Activated naive CD4-positive, alpha-beta T cell treated with anti-CD3 and anti-CD28 coated beads for 36 hours (primary cell): ENCODE data around the gene WDFY2. TPM values are rescaled to one million over a fixed set of nuclear protein-coding genes. Genes with fewer than 3 reads are reported as not detected.

Source experiments
- CTCF ChIA-PET: fragments of 350-600 bp; sonication (Branson Sonifier 250); formaldehyde crosslinking; loops from one replicate; lab custom pipeline; 2021; ENCODE audit warnings: antibody characterized with exemption; lab: Charles Lee
- DNase-seq: peaks from one replicate; pipeline ENCODE4 v3.0.0-alpha.2; 2020
- H3K27ac Mint-ChIP-seq: one replicate; pipeline ENCODE4 v1.8.0; 2021; ENCODE audit warnings: mild to moderate bottlenecking, mixed read lengths
- H3K27me3 Mint-ChIP-seq: one replicate; pipeline ENCODE4 v1.8.0; 2021; ENCODE audit warnings: low read depth, mixed read lengths
- H3K36me3 Mint-ChIP-seq: one replicate; pipeline ENCODE4 v1.8.0; 2021; ENCODE audit warnings: low read depth, mixed read lengths
- H3K4me1 Mint-ChIP-seq: one replicate; pipeline ENCODE4 v1.8.0; 2021; ENCODE audit warnings: low read depth, mixed read lengths
- H3K4me3 Mint-ChIP-seq: one replicate; pipeline ENCODE4 v1.8.0; 2021; ENCODE audit warnings: mild to moderate bottlenecking, moderate library complexity, mixed read lengths
- H3K9me3 Mint-ChIP-seq: one replicate; pipeline ENCODE4 v1.8.0; 2021; ENCODE audit warnings: mixed read lengths
- intact Hi-C: fragments of 100-400 bp; cut with micrococcal nuclease; formaldehyde crosslinking; loops from one replicate; pipeline ENCODE4 v1.15.1; 2023
- total RNA-seq, 2 experiments: library from RNA; stranded (reverse); gene quantifications; one replicate each; pipeline ENCODE4 v1.2.3, GENCODE V29; 2021

The WDFY2 gene
- total RNA-seq, 2 experiments from 2014 or later: 8.3 to 11.3 TPM

GRCh38 chr13:51613535-51613934 is 29.3 kb downstream of the WDFY2 start:
- intact Hi-C loops: no loop called here
- Mint-ChIP-seq H3K27ac (peak overlapping the region; percentile 96), H3K4me3 (no peak overlapping the region)

GRCh38 chr13:51614350-51614786 is 30.1 kb downstream of the WDFY2 start:
- no peaks in the 10 kb centered on the region for H3K36me3 Mint-ChIP-seq
- no peaks in the 10 kb centered on the region for H3K27me3 Mint-ChIP-seq
- intact Hi-C loops: loop anchor here (1.0 to 2.0 kb wide), 7 partner anchors 20 to 188 kb away; partner anchors contain the start of gene WDFY2
- H3K9me3 Mint-ChIP-seq: no peaks in the 10 kb centered on the region
- H3K27ac Mint-ChIP-seq: peak overlapping the region; percentile 96
- CTCF ChIA-PET: interaction anchor here (0.6 to 2.4 kb wide), 5 partner anchors 29 to 183 kb away, joined by 4 to 10 read pairs (median 4); no protein-coding TSS in a partner anchor
- peak; percentile 78 for DNase-seq
- H3K4me1 Mint-ChIP-seq: peaks cover 18% of the 10 kb centered on the region
- peak overlapping the region; percentile 74 for H3K4me3 Mint-ChIP-seq

More at GRCh38 chr13:51613535-51613934, 29.3 kb downstream of the WDFY2 start:
- Mint-ChIP-seq H3K9me3 (no peaks in the 10 kb centered on the region), H3K36me3 (no peaks in the 10 kb centered on the region), H3K4me1 (peaks cover 11% of the 10 kb centered on the region), H3K27me3 (no peaks in the 10 kb centered on the region)
- CTCF ChIA-PET: interaction anchor here (1.7 to 2.4 kb wide), 2 partner anchors 28 kb away, joined by 7 to 10 read pairs; no protein-coding TSS in a partner anchor
- no peak for DNase-seq

- Mint-ChIP-seq H3K9me3 (no peaks in the 10 kb centered on the region), H3K36me3 (no peaks in the 10 kb centered on the region), H3K27me3 (no peaks in the 10 kb centered on the region), H3K4me3 (no peak overlapping the region), H3K27ac (no peak overlapping the region), H3K4me1 (peaks cover 38% of the 10 kb centered on the region)
- DNase-seq: no peak
- CTCF ChIA-PET: interaction anchor here (0.6 kb wide), 1 partner anchor 496 kb away, joined by 3 read pairs; no protein-coding TSS in a partner anchor
- intact Hi-C loops: loop anchor here (1.0 kb wide), 1 partner anchor 34 kb away; the partner anchor contains the start of gene WDFY2
Observed at GRCh38 chr13:51618626-51619025, 34.4 kb downstream of the WDFY2 start.

GRCh38 chr13:51619614-51620013 is 35.4 kb downstream of the WDFY2 start:
- Mint-ChIP-seq H3K4me1 (peaks cover 42% of the 10 kb centered on the region), H3K4me3 (no peak overlapping the region), H3K36me3 (no peaks in the 10 kb centered on the region), H3K9me3 (no peaks in the 10 kb centered on the region), H3K27me3 (no peaks in the 10 kb centered on the region), H3K27ac (no peak overlapping the region)
- peak; percentile 54 for DNase-seq
- CTCF ChIA-PET: interaction anchor here (1.2 kb wide), 1 partner anchor 181 kb away, joined by 4 read pairs; no protein-coding TSS in a partner anchor
- intact Hi-C loops: loop anchor here (1.0 kb wide), 1 partner anchor 35 kb away; the partner anchor contains the start of gene WDFY2

GRCh38 chr13:51620165-51620983 is 36.1 kb downstream of the WDFY2 start:
- peaks cover 39% of the 10 kb centered on the region for H3K4me1 Mint-ChIP-seq
- H3K27me3 Mint-ChIP-seq: no peaks in the 10 kb centered on the region
- no peaks in the 10 kb centered on the region for H3K9me3 Mint-ChIP-seq
- no peak for DNase-seq
- intact Hi-C loops: no loop called here
- H3K27ac Mint-ChIP-seq: no peak overlapping the region
- H3K36me3 Mint-ChIP-seq: no peaks in the 10 kb centered on the region
- CTCF ChIA-PET: interaction anchor here (1.2 kb wide), 1 partner anchor 180 kb away, joined by 4 read pairs; no protein-coding TSS in a partner anchor
- H3K4me3 Mint-ChIP-seq: no peak overlapping the region

GRCh38 chr13:51621602-51622001 is 37.3 kb downstream of the WDFY2 start:
- H3K27ac Mint-ChIP-seq: no peak overlapping the region
- DNase-seq: no peak
- no peaks in the 10 kb centered on the region for H3K9me3 Mint-ChIP-seq
- peaks cover 39% of the 10 kb centered on the region for H3K4me1 Mint-ChIP-seq
- H3K4me3 Mint-ChIP-seq: no peak overlapping the region
- no peaks in the 10 kb centered on the region for H3K36me3 Mint-ChIP-seq
- no peaks in the 10 kb centered on the region for H3K27me3 Mint-ChIP-seq
- intact Hi-C loops: no loop called here
- CTCF ChIA-PET: no interaction called here

GRCh38 chr13:51623473-51623872 is 39.2 kb downstream of the WDFY2 start:
- Mint-ChIP-seq H3K27me3 (no peaks in the 10 kb centered on the region), H3K4me1 (peaks cover 39% of the 10 kb centered on the region), H3K9me3 (no peaks in the 10 kb centered on the region), H3K36me3 (no peaks in the 10 kb centered on the region), H3K4me3 (no peak overlapping the region), H3K27ac (no peak overlapping the region)
- CTCF ChIA-PET: interaction anchor here (0.6 to 1.1 kb wide), 4 partner anchors 24 to 174 kb away, joined by 3 to 4 read pairs (median 4); no protein-coding TSS in a partner anchor
- DNase-seq: no peak
- intact Hi-C loops: no loop called here

GRCh38 chr13:51624207-51624606 is 39.9 kb downstream of the WDFY2 start:
- Mint-ChIP-seq H3K36me3 (no peaks in the 10 kb centered on the region), H3K4me3 (no peak overlapping the region), H3K4me1 (peaks cover 41% of the 10 kb centered on the region), H3K27me3 (no peaks in the 10 kb centered on the region), H3K27ac (no peak overlapping the region), H3K9me3 (no peaks in the 10 kb centered on the region)
- intact Hi-C loops: no loop called here
- CTCF ChIA-PET: interaction anchor here (1.1 kb wide), 1 partner anchor 56 kb away, joined by 3 read pairs; no protein-coding TSS in a partner anchor
- DNase-seq: no peak

GRCh38 chr13:51624695-51625345 is 40.6 kb downstream of the WDFY2 start:
- Mint-ChIP-seq H3K27me3 (no peaks in the 10 kb centered on the region), H3K4me3 (no peak overlapping the region), H3K36me3 (no peaks in the 10 kb centered on the region), H3K27ac (no peak overlapping the region), H3K4me1 (peaks cover 40% of the 10 kb centered on the region), H3K9me3 (no peaks in the 10 kb centered on the region)
- CTCF ChIA-PET: no interaction called here
- no peak for DNase-seq
- intact Hi-C loops: no loop called here

GRCh38 chr13:51625555-51626345 is 41.5 kb downstream of the WDFY2 start:
- CTCF ChIA-PET: no interaction called here
- Mint-ChIP-seq H3K4me1 (peaks cover 40% of the 10 kb centered on the region), H3K36me3 (no peaks in the 10 kb centered on the region), H3K27me3 (no peaks in the 10 kb centered on the region), H3K9me3 (no peaks in the 10 kb centered on the region), H3K27ac (no peak overlapping the region), H3K4me3 (no peak overlapping the region)
- DNase-seq: no peak
- intact Hi-C loops: no loop called here

- CTCF ChIA-PET: interaction anchor here (0.6 kb wide), 2 partner anchors 171 to 211 kb away, joined by 3 read pairs; no protein-coding TSS in a partner anchor
- Mint-ChIP-seq H3K9me3 (no peaks in the 10 kb centered on the region), H3K27ac (no peak overlapping the region), H3K4me3 (no peak overlapping the region), H3K27me3 (no peaks in the 10 kb centered on the region), H3K36me3 (no peaks in the 10 kb centered on the region), H3K4me1 (peaks cover 43% of the 10 kb centered on the region)
- DNase-seq: no peak
- intact Hi-C loops: no loop called here
Observed at GRCh38 chr13:51626749-51627148, 42.5 kb downstream of the WDFY2 start.
